Endothelial cell of umbilical vein (primary cell): ENCODE data around the gene TEX22. TPM values are rescaled to one million over a fixed set of nuclear protein-coding genes. Genes with fewer than 3 reads are reported as not detected.

Source experiments
- BruUV-seq: library from RNA; stranded (reverse); fragments of 400-500 nt; replicated peaks from 2 replicates; lab custom pipeline; 2021; lab: Mats Ljungman, UMichigan
- CTCF ChIA-PET: fragments of 300-600, 350-600 bp; sonication (Branson Sonifier 250); formaldehyde crosslinking; loops from one replicate; lab custom pipeline; 2021; ENCODE audit warnings: antibody characterized with exemption, inconsistent platforms; lab: Charles Lee
- POLR2A ChIA-PET: fragments of 300-600, 350-600 bp; sonication (Branson Sonifier 250); formaldehyde crosslinking; loops from one replicate; lab custom pipeline; 2021; ENCODE audit warnings: antibody characterized with exemption, inconsistent platforms; lab: Charles Lee
- DNase-seq: peaks from one replicate; pipeline ENCODE4 v3.0.0-alpha.2; 2011; ENCODE audit warnings: low read depth, low spot score
- FAIRE-seq: peaks from 2 replicates; lab custom pipeline; 2011; peaks lifted over from hg19 to GRCh38; lab: Jason Lieb, UNC
- H2AFZ ChIP-seq: 2 replicates; pipeline ENCODE4 v1.6.0; 2012; ENCODE audit warnings: low read depth, low read length, control low read depth, inconsistent platforms
- H3K27ac ChIP-seq: 2 replicates; pipeline ENCODE4 v1.5.1; 2011; ENCODE audit warnings: low read depth, mild to moderate bottlenecking, control low read depth, low read length, moderate library complexity; ENCODE audit not compliant: insufficient read depth
- H3K27me3 ChIP-seq, 2 experiments: 2 replicates each; pipeline versions ENCODE4 v1.6.0 to v1.6.1; 2011; ENCODE audit warnings: low read length in 2 of 2, mixed read lengths in 1 of 2; ENCODE audit not compliant: control insufficient read depth in 2 of 2, insufficient read depth in 2 of 2
- H3K36me3 ChIP-seq, 2 experiments: 2 replicates in 1 of 2; 3 replicates in 1 of 2; pipeline ENCODE4 v1.5.1; 2011; ENCODE audit warnings: low read length in 2 of 2, mild to moderate bottlenecking in 1 of 2, moderate library complexity in 1 of 2; ENCODE audit not compliant: control insufficient read depth in 2 of 2, insufficient read depth in 2 of 2; ENCODE audit errors: extremely low read depth in 1 of 2
- H3K4me1 ChIP-seq: 3 replicates; pipeline ENCODE4 v1.5.1; 2011; ENCODE audit warnings: mild to moderate bottlenecking, low read length; ENCODE audit not compliant: control insufficient read depth, insufficient read depth; ENCODE audit errors: extremely low read depth
- H3K4me2 ChIP-seq: 2 replicates; pipeline ENCODE4 v1.6.1; 2011; ENCODE audit warnings: low read length, control low read depth, mixed read lengths; ENCODE audit not compliant: insufficient read depth
- H3K4me3 ChIP-seq, 3 experiments: fragments of 200-600 bp in 1 of 3; sonication (generic), shearing (Covaris generic) in 1 of 3; replicated peaks in 1 of 3; 2 replicates each; pipeline ENCODE4 v1.5.1; 2011 to 2016; ENCODE audit warnings: control low read depth in 3 of 3, low read length in 3 of 3, mild to moderate bottlenecking in 2 of 3, inconsistent platforms in 1 of 3, low read depth in 1 of 3, moderate library complexity in 1 of 3; ENCODE audit not compliant: insufficient read depth in 1 of 3
- H3K79me2 ChIP-seq: 2 replicates; pipeline ENCODE4 v1.6.0; 2012; ENCODE audit warnings: low read length, inconsistent platforms; ENCODE audit not compliant: control insufficient read depth, insufficient read depth
- H3K9ac ChIP-seq: replicated peaks from 2 replicates; pipeline ENCODE3; 2011; ENCODE audit warnings: low read length, control low read depth; ENCODE audit not compliant: insufficient read depth; ENCODE audit errors: extremely low read depth
- H3K9me1 ChIP-seq: replicated peaks from 3 replicates; pipeline ENCODE4 v1.6.0; 2011; ENCODE audit warnings: mild to moderate bottlenecking, low read length; ENCODE audit not compliant: control insufficient read depth, insufficient read depth; ENCODE audit errors: extremely low read depth
- H3K9me3 ChIP-seq: replicated peaks from 2 replicates; pipeline ENCODE4 v1.5.1; 2012; ENCODE audit warnings: low read length, inconsistent platforms; ENCODE audit not compliant: control insufficient read depth, insufficient read depth
- H4K20me1 ChIP-seq: replicated peaks from 2 replicates; pipeline ENCODE3; 2011; ENCODE audit warnings: mild to moderate bottlenecking, low read length; ENCODE audit not compliant: control insufficient read depth, insufficient read depth; ENCODE audit errors: extremely low read depth
- CTCF ChIP-seq, 2 donors: IDR thresholded peaks; 1 replicate in 1 of 2; 2 replicates in 1 of 2; pipeline ENCODE4 v1.5.1; 2011; ENCODE audit warnings: low read length in 2 of 2, mild to moderate bottlenecking in 2 of 2, moderate library complexity in 2 of 2, control low read depth in 1 of 2, inconsistent platforms in 1 of 2, low read depth in 1 of 2; ENCODE audit not compliant: insufficient read depth in 1 of 2; ENCODE audit errors: extremely low read depth in 1 of 2
- EZH2 ChIP-seq: IDR thresholded peaks from 2 replicates; pipeline ENCODE4 v1.6.1; 2012; ENCODE audit warnings: borderline replicate concordance, low read depth, mild to moderate bottlenecking, moderate library complexity, low read length, inconsistent platforms; ENCODE audit not compliant: severe bottlenecking
- FOS ChIP-seq: IDR thresholded peaks from 2 replicates; pipeline ENCODE4 v1.6.1; 2011; ENCODE audit warnings: mild to moderate bottlenecking, low read length, moderate library complexity, borderline replicate concordance; ENCODE audit not compliant: insufficient read depth
- JUN ChIP-seq: IDR thresholded peaks from 2 replicates; pipeline ENCODE4 v1.6.1; 2011; ENCODE audit warnings: borderline replicate concordance, low read depth; ENCODE audit not compliant: insufficient read length, insufficient read depth
- MYC ChIP-seq: IDR thresholded peaks from one replicate; pipeline ENCODE4 v1.6.1; 2011; ENCODE audit warnings: mild to moderate bottlenecking, low read depth, low read length
- POLR2A ChIP-seq: IDR thresholded peaks from 2 replicates; pipeline ENCODE4 v1.6.1; 2012; ENCODE audit warnings: low read depth, mild to moderate bottlenecking, control low read depth, low read length
- POLR2AphosphoS5 ChIP-seq: IDR thresholded peaks from 2 replicates; pipeline ENCODE4 v1.6.1; 2012; ENCODE audit warnings: low read depth, mild to moderate bottlenecking, control low read depth, low read length, moderate library complexity; ENCODE audit not compliant: insufficient read depth
- dilution Hi-C: fragments of 300-500 bp; cut with MboI; formaldehyde crosslinking; loops from one replicate; pipeline ENCODE4 v1.15.0; 2019; ENCODE audit warnings: low sequenced_read_pairs; ENCODE audit not compliant: extremely low pct_ligation_motif_present
- intact Hi-C: fragments of 100-400 bp; cut with micrococcal nuclease; formaldehyde crosslinking; loops from one replicate; pipeline ENCODE4 v1.10.0; 2022
- polyA plus RNA-seq, 4 experiments: library from polyadenylated mRNA; depleted of rRNA in 3 of 4; stranded (reverse) in 3 of 4; unstranded in 1 of 4; fragments of >200 nt; gene quantifications; 2 replicates each; pipeline versions ENCODE4 v1.2.1 to v1.2.3, GENCODE V29; 2011 to 2012; ENCODE audit warnings: missing spikeins in 1 of 4
- total RNA-seq: library from RNA; stranded (reverse); gene quantifications from 2 replicates; pipeline ENCODE4 v1.2.3, GENCODE V29; 2021

Gene TEX22
- total and polyA plus RNA-seq, 2 donors (not counting 3 experiments of a cell fraction or from before 2014, with no cell fraction given), result 0.06 to 1.1 TPM

DNA sequence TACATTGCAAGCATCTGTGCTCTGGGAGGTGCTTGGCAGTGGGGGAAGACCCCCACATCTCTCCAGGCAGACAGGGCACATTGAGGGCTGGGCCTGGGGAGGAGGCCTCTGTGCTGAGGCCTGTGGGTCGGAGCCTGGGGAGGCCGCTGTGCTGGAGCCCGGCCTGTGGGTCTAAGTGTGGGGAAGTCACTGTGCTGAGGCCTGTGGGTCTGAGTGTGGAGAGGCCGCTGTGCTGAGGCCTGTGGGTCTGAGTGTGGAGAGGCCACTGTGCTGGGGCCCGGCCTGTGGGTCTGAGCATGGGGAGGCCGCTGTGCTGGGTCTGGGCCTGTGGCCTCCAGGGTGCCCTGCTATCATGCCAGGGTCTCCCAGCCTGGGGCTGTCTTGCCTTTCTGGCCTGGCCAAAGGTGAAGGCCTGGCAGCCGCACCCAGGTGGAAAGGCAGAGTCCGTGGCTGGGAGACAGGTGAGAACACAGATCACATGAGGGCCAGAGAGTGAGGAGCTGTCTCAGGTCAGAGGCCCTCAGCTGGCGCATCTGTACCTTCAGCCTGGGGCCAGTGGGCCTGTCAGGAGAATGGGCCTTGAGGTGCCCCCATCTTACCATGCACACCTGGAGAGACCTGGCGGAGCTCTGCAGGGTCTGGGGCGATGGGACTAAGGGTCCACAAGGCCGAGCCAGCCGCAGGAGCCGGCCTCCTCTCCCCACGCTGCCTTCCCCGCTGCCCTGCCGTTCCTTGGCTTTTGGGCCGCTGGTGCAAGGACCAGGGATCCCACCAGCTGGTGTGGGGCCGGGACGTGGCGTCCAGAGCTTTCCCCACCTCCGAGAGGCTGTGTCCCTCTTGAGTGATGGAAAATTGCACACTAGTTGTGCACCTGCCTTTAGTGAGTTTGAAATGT is 57.7 kb downstream of the TEX22 start:
- BruUV-seq, result no TSS peak
- H4K20me1 ChIP-seq, result no peaks in the 10 kb centered on the region
- ChIA-PET POLR2A (no interaction called here), CTCF (interaction anchor here (1.4 to 2.6 kb wide), 4 partner anchors 7 to 34 kb away, joined by 3 to 16 read pairs (median 10); partner anchors contain the start of gene TEDC1)
- no peak overlapping the region for H3K4me2 ChIP-seq
- no peak overlapping the region for H2AFZ ChIP-seq
- no peaks in the 10 kb centered on the region for H3K9me3 ChIP-seq
- no peaks in the 10 kb centered on the region for H3K27me3 ChIP-seq
- no peak overlapping the region for H3K27ac ChIP-seq
- no peaks in the 10 kb centered on the region for H3K4me1 ChIP-seq
- intact Hi-C loops, result no loop called here
- TF ChIP-seq POLR2AphosphoS5 (no peak), JUN (no peak), EZH2 (no peak), POLR2A (no peak), CTCF (IDR thresholded peaks at IDR 0.05; ENCODE audit: extremely low read depth in 1 of 2, insufficient read depth in 1 of 2, low read depth in 1 of 2, low read length in 2 of 2) (no peak), FOS (no peak), MYC (no peak)
- H3K4me3 ChIP-seq, result no peak overlapping the region
- DNase-seq (no peak), FAIRE-seq (no peak)
- dilution Hi-C loops, result no loop called here
- H3K9ac ChIP-seq, result no peak overlapping the region
- H3K79me2 ChIP-seq, result no peaks in the 10 kb centered on the region
- peaks cover 3 to 53% of the 10 kb centered on the region in 2 experiments for H3K36me3 ChIP-seq
- H3K9me1 ChIP-seq, result no peaks in the 10 kb centered on the region
